ENCODE data around the gene MYO3A. TPM values are rescaled to one million over a fixed set of nuclear protein-coding genes. Genes with fewer than 3 reads are reported as not detected.

MYO3A gene
- total and polyA plus RNA-seq, 12 donors = 0.14 to 1.3 (median 0.50) TPM; not detected in 8

- TF ChIP-seq POLR2A (IDR thresholded peaks at IDR 0.05) (no peak), CTCF (IDR thresholded peaks at IDR 0.05) (no peak)
- WGBS, 4 donors = 60 to 87% (median 65%) methylated on average over 1 of the region's 1 CpG
- H3K27ac ChIP-seq = no peak overlapping the region
- DNase-seq = no peak
- no peak overlapping the region for H3K4me3 ChIP-seq
- no peaks in the 10 kb centered on the region for H3K9me3 ChIP-seq (replicated peaks in 1 of 3)
- H3K4me1 ChIP-seq (replicated peaks in 1 of 2) = no peaks in the 10 kb centered on the region
- intact Hi-C loops (cut with DNase I) = no loop called here
- H3K27me3 ChIP-seq = no peaks in the 10 kb centered on the region
- H3K36me3 ChIP-seq (replicated peaks in 1 of 2) = no peaks in the 10 kb centered on the region
Observed at GRCh38 chr10:25954851-25955250, 20.8 kb downstream of the MYO3A start.

- WGBS, 4 donors = 70 to 79% (median 72%) methylated on average over 3 of the region's 3 CpGs
- TF ChIP-seq CTCF (IDR thresholded peaks at IDR 0.05) (no peak), POLR2A (IDR thresholded peaks at IDR 0.05) (no peak)
Observed at GRCh38 chr10:25959540-25960232, 25.7 kb downstream of the MYO3A start.

GRCh38 chr10:25965584-25965983, 31.6 kb downstream of the MYO3A start:
- WGBS, 4 donors = 63 to 88% (median 81%) methylated on average over 4 of the region's 4 CpGs
- intact Hi-C loops (cut with DNase I) = no loop called here
- DNase-seq = no peak
- Histone ChIP-seq H3K9me3 (replicated peaks in 1 of 3) (no peaks in the 10 kb centered on the region), H3K4me3 (no peak overlapping the region), H3K36me3 (replicated peaks in 1 of 2) (no peaks in the 10 kb centered on the region), H3K4me1 (replicated peaks in 1 of 2) (no peaks in the 10 kb centered on the region), H3K27me3 (no peaks in the 10 kb centered on the region), H3K27ac (no peak overlapping the region)
- TF ChIP-seq POLR2A (IDR thresholded peaks at IDR 0.05) (no peak), CTCF (IDR thresholded peaks at IDR 0.05) (no peak)

More at GRCh38 chr10:25959540-25960232, 25.7 kb downstream of the MYO3A start:
- intact Hi-C loops (cut with DNase I) = no loop called here
- H3K4me1 ChIP-seq (replicated peaks in 1 of 2) = no peaks in the 10 kb centered on the region
- no peaks in the 10 kb centered on the region for H3K9me3 ChIP-seq (replicated peaks in 1 of 3)
- no peak overlapping the region for H3K4me3 ChIP-seq
- DNase-seq = no peak
- no peaks in the 10 kb centered on the region for H3K27me3 ChIP-seq
- H3K36me3 ChIP-seq (replicated peaks in 1 of 2) = no peaks in the 10 kb centered on the region
- no peak overlapping the region for H3K27ac ChIP-seq

- Histone ChIP-seq H3K36me3 (replicated peaks in 1 of 2) (no peaks in the 10 kb centered on the region), H3K27me3 (no peaks in the 10 kb centered on the region), H3K9me3 (replicated peaks in 1 of 3) (no peaks in the 10 kb centered on the region), H3K4me1 (replicated peaks in 1 of 2) (no peaks in the 10 kb centered on the region), H3K4me3 (no peak overlapping the region), H3K27ac (no peak overlapping the region)
- WGBS, 4 donors = 52 to 65% (median 60%) methylated on average over 2 of the region's 2 CpGs
- TF ChIP-seq CTCF (IDR thresholded peaks at IDR 0.05) (no peak), POLR2A (IDR thresholded peaks at IDR 0.05) (no peak)
- intact Hi-C loops (cut with DNase I) = no loop called here
- no peak for DNase-seq
Observed at GRCh38 chr10:25966844-25967243, 32.8 kb downstream of the MYO3A start.
